Glomerular visceral epithelial cell (primary cell): ENCODE data around the gene TUBGCP6.
"Not testable (repeated sequence)": the region's sequence is repeated elsewhere in the genome, so short reads cannot be mapped to it uniquely, and the experiment has no call there.

Source experiments
- DNase-seq: peaks from one replicate; pipeline ENCODE4 v3.0.0-alpha.2; 2016; ENCODE audit errors: extremely low spot score

TUBGCP6 gene

GRCh38 chr22:50169774-50170341 lies 75.0 kb downstream of the TUBGCP6 start:
- no peak for DNase-seq

- DNase-seq: no peak
Measured at GRCh38 chr22:50169181-50169759, 75.6 kb downstream of the TUBGCP6 start.

GRCh38 chr22:50168490-50169180 lies 76.2 kb downstream of the TUBGCP6 start:
- DNase-seq: not testable (repeated sequence)

GRCh38 chr22:50167689-50168489 lies 76.9 kb downstream of the TUBGCP6 start:
- DNase-seq: no peak
